HG03520 (cell line): Measurements from ENCODE around the gene OSBP.
"Not testable (repeated sequence)": the region's sequence is repeated elsewhere in the genome, so short reads cannot be mapped to it uniquely, and the experiment has no call there.

Source experiments
- ATAC-seq: cut with Tn5 transposase; IDR thresholded peaks from one replicate; pipeline ENCODE4 v1.9.1; 2021; ENCODE audit warnings: mild to moderate bottlenecking, moderate library complexity; ENCODE audit not compliant: unreplicated experiment

OSBP gene, protein sequence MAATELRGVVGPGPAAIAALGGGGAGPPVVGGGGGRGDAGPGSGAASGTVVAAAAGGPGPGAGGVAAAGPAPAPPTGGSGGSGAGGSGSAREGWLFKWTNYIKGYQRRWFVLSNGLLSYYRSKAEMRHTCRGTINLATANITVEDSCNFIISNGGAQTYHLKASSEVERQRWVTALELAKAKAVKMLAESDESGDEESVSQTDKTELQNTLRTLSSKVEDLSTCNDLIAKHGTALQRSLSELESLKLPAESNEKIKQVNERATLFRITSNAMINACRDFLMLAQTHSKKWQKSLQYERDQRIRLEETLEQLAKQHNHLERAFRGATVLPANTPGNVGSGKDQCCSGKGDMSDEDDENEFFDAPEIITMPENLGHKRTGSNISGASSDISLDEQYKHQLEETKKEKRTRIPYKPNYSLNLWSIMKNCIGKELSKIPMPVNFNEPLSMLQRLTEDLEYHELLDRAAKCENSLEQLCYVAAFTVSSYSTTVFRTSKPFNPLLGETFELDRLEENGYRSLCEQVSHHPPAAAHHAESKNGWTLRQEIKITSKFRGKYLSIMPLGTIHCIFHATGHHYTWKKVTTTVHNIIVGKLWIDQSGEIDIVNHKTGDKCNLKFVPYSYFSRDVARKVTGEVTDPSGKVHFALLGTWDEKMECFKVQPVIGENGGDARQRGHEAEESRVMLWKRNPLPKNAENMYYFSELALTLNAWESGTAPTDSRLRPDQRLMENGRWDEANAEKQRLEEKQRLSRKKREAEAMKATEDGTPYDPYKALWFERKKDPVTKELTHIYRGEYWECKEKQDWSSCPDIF

DNA sequence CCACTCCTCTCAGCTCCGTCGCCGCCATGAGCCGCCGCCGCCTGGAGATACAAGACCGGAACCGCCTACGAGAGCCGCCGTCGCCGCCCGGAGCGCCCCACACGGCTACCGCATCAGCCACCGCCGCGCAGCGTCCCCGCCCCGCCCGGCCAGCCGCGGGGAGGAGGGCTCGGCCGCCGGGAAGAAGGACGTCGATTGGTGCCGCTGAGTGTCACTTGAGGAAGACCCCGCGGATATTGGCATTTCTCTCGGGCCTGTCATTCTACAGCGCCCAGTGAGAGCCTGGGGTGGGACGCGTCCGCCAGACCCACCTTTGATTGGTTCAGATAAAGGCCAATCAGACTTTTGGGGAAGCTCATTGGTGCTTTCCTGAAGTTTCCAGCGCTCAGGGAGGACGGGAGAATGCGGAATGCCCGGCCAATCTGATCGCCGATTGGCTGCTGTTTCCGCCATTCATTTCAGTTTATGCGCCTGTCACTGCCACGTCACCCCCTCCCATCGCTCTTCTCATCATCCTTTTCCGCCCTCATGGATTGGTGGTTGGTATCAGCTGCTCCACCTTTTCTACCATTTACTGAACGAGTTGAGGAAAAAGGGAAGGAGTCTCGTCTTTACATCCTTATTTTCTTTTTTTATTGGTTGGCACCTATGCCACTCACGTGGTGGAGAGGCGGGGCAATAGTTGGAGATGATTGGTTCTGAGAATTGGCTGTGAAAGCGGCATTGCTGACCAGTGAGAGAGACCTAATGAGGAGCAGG, at the start of gene OSBP:
TSS of gene OSBP (minus strand) at position 138 of the 759 bp plus-strand sequence. CDS start at position 28, 110 bp downstream.
- peak; percentile 79 for ATAC-seq

- ATAC-seq: no peak
These were observed 45.0 kb upstream of the OSBP start for GRCh38 chr11:59660621-59661020.

DNA sequence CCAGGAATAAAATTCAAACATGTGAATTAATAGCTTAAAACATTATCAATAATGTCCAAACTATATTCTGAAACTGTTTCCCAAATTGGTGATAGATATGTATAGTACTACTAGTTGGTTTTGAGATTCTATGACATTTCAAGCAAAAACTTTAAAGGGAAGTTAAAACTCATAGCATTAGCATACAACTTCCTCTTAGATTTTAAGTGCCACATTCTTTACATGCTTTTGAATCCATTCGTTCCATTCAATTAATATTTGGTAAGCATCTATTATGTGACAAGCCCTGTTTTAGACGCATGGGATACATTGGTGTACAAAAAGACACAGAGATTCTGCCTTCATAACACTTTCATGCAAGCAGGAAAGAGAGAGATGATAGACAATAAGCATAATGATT, 44.4 kb upstream of the OSBP start:
- ATAC-seq: no peak

DNA sequence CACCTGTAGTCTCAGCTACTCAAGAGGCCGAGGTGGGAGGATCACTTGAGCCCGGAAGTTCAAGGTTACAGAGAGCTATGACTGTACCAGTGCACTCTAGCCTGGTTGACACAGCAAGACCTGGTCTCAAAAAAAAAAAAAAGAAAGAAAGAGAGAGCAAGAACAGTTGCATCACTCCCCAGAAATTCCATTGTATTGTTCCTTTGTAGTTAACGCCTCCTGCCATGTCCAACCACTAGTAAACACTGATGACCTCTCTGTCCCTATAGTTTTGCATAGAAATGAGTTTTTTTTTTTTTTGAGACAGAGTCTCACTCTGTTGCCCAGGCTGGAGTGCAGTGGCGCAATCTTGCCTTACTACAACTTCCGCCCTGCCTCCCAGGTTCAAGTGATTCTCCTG, 42.5 kb upstream of the OSBP start:
- no peak for ATAC-seq

DNA sequence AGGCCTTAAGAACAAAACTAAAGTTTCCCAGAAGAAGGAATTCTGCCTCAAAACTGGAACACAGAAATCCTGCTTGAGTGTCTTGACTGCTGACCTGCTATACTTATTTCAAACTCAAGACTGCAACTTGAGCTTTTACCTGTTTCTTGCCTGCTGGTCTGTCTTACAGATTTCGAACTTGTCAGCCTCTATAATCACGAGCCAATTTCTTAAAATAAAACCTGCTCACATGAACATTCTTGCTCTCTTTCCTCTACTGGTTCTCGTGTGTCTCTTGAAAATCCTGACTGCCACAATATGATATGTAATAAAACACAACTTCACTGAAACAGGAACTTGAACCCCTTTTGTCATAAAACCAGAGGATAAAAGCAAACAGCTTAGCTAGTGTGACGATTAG, 39.3 kb upstream of the OSBP start:
- no peak for ATAC-seq

- no peak for ATAC-seq
These were observed 31.8 kb upstream of the OSBP start for GRCh38 chr11:59647245-59647980.

GRCh38 chr11:59644528-59644927, 29.0 kb upstream of the OSBP start:
- ATAC-seq: no peak

- ATAC-seq: no peak
These were observed 27.8 kb upstream of the OSBP start for GRCh38 chr11:59643390-59643789.

DNA sequence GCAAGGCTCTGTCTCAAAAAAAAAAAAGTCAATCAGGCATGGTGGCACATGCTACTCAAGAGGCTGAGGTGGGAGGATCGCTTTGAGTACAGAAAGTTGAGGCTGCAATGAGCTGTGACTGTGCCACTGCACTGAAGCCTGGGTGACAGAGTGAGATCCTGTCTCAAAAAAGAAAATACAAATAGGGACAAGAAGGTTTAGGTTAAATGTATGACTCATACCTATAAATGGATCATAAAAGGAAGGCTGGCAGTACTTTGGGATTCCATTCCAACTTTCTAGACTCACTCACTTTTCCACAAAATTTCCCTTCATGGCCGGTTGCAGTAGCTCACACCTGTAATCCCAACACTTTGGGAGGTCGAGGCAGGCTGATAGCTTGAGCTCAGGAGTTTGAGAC, 25.6 kb upstream of the OSBP start:
- no peak for ATAC-seq

GRCh38 chr11:59630493-59630892, 14.9 kb upstream of the OSBP start:
- no peak for ATAC-seq

DNA sequence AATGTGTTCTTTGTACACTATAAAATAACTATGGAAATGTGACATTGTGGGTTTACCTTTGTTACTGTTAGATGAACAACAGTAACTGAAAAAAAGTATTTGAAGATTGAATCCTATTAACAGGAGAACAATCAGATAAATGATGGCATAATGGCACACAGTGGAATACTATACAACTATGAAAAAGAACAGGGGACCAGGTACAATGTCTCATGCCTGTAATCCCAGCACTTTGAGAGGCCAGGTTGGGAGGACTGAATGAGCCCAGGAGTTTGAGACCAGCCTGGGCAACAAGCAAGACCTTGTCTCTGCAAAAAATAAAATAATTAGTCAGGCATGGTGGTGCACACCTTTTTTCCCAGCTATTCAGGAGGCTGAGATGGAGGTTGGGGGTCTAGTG, 14.4 kb upstream of the OSBP start:
- ATAC-seq: no peak

DNA sequence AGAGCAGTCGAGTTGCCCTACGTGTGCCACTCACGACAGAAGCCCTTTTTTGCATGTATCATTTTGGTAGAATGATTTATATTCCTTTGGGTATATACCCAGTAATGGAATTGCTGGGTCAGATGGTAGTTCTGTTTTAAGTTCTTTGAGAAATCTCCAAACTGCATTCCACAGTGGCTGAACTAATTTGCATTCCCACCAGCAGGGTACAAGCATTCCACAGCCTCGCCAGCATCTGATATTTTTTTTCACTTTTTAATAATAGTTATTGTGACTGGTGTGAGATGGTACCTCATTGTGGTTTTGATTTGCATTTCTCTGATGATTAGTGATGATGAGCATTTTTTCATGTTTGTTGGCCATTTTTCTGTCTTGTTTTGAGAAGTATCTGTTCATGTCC, 11.4 kb upstream of the OSBP start:
- ATAC-seq: not testable (repeated sequence)

GRCh38 chr11:59625703-59626102, 10.1 kb upstream of the OSBP start:
- ATAC-seq: no peak

DNA sequence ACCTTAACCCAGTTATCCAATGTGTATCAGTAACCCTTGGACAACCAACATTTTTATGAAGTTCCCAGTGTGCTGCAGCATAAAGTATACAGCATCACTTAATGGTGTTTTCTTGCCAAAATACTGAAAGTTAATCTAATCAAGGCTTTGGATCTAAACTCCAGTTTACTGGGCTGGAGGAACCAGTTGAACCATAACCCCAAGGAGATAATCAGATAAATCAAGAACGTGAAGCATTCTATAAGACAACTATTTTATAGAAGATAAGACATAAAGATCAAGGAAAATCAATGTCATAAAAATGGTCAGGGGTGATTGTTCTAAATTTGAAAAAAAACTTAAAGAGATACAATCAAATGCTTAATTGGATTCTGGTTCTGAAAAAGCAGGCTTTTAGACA, 2.3 kb upstream of the OSBP start:
- no peak for ATAC-seq

DNA sequence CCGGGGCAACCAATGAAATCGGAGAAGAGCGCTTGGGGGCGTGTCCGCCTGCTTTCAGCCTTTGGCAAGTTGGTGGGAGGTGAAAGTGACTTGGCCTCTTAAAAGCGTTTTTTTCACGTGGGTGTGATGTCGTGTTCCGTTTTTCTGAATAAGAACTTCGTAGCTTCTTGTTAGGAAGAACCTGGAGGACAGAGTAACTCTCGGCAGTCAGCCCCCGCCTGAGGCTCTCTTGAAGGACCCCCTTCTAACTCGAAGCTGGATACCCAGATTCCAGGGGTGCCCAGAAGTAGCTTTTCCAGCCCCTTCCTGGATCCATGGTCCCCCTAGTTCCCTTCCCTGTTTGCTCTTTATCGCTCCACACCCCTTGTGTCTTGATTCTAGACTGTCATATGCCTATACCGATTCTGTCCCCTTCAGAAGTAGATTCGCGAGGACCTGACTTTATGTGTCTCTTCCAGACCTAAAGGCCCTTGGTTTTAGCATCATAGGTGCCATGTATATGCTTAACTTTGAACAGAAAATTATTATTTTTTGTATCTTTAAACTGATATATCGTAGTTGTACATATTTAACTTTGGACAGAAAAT, 915 bp upstream of the OSBP start:
- no peak for ATAC-seq

- ATAC-seq: peak; percentile 8
These were observed 396 bp downstream of the OSBP start for GRCh38 chr11:59615120-59615636.

DNA sequence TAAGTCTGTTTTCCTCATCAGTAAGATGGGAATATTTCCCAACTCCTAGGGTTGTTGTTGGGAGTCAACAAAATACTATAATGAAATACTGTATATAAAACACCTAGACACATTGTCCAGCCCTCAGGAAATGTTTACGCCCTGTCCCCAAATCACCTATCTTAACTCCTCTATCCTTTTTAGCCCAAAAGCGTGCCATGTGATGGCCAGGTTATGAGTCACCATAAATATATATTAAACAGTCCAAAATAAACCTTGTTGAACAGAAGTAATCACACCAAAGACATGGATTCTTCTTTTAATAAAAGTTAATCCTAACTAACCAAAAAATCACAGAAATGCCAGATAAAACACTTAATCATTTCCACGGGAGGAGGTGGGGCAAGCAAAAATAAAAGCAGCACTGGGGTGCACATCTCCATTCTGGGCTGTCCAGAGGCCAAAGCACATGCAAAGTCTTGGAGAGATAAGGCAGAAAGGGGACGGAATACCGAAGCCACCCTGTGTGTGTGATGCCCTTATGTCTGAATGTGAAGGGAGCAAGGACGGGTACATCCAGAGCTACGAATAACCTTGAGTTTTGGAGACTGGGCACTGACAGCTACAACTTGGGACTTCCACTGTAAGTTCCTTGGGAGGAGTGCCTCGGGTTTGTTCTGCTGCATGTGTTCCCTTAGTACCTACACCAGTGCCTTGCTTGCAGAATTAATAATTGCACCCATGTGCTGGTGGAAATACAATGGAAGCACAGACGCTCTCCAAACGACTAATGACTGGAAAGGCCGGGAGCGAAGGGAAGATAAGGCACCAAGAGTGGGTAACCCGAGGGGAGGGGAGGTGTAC, 1.1 kb downstream of the OSBP start:
- ATAC-seq: no peak

- no peak for ATAC-seq
These were observed 3.7 kb downstream of the OSBP start for GRCh38 chr11:59611570-59612565.
